GM12873 (cell line): Measurements from ENCODE around the gene ICOS.

Source experiments
- TF ChIP-seq, protein P1 (sequence below): IDR thresholded peaks from 2 replicates; pipeline ENCODE4 v1.5.1; 2012; ENCODE audit warnings: low read depth, mild to moderate bottlenecking, moderate library complexity, low read length, control low read depth; ENCODE audit not compliant: insufficient read depth; ENCODE audit errors: missing control alignments

ICOS gene

DNA sequence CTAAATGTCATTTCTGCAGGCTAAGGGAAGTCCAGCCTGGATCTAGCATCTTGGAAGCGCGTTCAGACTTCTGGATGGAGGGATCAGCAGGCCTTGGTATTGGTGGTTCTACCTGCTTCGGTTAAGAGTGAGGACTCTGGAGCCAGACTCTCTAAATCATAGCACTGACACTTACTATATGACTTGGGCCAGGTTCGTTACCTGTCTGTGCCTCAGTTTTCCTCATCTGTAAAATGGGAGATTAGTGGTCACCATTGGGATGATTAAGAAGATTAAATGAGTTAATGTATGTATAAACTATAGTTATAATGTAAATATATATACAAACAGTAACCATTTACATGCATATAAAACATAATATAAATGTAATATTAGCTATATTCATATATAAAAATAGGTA lies 995 bp upstream of the ICOS start:
- TF ChIP-seq, protein P1, sequence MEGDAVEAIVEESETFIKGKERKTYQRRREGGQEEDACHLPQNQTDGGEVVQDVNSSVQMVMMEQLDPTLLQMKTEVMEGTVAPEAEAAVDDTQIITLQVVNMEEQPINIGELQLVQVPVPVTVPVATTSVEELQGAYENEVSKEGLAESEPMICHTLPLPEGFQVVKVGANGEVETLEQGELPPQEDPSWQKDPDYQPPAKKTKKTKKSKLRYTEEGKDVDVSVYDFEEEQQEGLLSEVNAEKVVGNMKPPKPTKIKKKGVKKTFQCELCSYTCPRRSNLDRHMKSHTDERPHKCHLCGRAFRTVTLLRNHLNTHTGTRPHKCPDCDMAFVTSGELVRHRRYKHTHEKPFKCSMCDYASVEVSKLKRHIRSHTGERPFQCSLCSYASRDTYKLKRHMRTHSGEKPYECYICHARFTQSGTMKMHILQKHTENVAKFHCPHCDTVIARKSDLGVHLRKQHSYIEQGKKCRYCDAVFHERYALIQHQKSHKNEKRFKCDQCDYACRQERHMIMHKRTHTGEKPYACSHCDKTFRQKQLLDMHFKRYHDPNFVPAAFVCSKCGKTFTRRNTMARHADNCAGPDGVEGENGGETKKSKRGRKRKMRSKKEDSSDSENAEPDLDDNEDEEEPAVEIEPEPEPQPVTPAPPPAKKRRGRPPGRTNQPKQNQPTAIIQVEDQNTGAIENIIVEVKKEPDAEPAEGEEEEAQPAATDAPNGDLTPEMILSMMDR, result no peak

DNA sequence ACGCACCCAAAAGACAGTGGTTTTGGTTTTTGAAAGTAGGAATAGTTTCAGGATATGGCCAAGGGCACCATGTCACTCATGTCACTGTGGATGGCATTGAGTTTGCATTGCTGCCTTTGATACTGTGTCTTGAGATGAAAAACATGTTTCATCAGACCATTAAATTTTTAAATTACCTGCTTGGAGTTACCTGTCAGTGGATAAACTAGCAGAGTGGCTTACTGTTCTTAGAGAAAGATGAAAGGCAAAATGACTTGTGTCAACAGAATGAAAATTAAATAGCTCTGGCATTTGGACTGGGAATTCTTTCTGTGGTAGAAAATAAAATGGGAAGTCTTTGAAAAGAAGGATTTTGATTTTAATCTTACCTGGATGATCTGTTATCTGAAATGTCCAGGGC lies 386 bp downstream of the ICOS start:
- TF ChIP-seq, protein P1, result no peak

DNA sequence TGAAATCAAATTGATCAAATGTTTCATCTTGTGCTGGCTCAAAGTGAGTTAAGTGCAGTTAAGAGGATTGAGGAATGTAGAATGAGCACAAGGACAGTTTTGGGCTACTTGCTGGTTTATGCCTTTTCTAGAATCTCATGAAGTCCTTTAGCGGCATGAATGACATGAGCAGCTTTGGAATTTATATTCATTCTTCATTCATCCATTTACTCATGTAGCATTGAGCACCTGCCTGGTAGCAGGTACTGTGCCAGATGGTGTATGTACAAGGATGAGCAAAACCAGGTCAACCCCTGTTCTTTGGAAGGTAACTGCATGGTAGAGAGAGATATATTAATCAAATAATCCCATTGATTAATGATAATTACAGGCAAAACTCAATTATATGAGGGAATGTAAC lies 1.2 kb downstream of the ICOS start:
- TF ChIP-seq, protein P1, result no peak

DNA sequence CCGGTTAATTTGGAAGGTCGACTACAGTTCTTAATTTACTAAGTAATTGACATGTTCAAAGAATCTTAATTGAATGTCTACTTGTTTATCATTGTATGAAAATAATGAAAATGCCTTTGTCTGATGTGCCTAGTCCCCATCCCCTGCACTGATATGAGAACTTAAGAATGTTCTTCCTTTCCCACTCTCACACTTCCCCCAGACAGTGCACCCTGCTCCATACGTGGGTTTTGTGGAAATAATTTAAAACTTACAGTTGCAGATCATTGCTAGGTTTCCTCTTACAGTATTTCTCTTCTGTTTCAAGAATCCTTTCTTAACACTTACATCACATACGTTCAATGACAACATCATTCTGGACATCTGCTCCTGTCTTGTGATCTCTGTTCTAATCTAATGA lies 3.5 kb downstream of the ICOS start:
- TF ChIP-seq, protein P1, result no peak

DNA sequence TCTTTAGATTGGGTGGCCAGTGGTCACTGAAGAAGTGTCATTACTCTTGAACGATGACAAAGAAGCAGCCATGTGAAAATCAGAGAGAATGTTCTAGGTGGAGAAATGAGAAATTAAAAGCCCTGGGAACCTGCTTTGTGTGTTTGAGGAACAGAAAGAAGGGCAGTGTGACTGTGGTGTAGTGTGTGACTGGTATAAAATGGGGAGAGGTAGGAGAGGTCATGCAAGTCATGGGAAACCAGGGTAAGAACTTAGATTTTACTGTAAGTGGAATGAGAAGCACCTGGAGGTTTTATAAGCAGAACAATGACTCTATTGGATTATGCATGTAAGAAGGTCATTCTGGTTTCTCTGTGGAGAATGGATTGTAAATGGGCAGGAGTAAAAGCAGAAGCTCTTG lies 12.2 kb downstream of the ICOS start:
- TF ChIP-seq, protein P1, result no peak

DNA sequence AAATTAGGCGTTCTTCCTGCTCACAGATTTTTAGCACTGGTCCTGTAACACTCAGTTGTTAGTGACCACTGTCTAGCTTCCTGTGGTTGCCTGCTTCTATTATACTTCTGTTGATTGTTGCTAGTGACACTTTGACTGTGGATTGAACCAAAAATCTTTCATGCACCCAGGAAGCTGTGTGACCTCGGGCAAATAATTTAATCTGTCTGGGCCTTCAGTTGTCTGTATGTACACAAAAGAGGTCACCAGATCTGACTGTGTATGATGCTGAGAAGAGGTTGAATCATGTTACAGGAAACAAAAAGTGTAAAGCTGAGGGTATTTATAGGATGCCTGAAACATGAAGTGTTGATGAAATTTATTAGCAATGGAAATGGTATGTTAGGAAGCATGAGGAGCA lies 12.7 kb downstream of the ICOS start:
- TF ChIP-seq, protein P1, result no peak

DNA sequence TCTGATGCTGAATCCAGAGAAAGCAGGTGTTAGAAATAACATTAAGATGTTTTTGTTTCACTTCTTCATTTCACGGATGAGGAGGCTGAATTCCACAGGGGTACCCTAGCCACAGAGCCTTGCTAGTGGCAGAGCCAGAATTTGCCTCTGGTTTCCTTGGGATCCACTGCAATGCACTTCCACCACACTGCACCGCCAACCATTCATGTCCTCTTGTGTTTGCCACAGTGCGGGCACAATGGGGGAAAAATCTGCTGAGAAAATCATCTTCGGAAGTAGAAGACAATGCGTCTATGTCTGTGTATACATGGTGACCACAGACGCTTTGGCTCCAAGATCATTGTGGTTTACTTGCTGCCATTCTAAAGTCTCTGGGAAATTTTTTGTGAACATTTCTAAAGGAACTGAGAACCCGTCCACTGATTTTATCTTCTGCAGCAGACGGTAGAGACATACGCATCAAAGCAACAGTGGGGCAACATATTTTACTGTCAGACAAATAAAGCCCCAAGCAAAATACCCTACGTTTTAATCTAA lies 14.9 kb downstream of the ICOS start:
- TF ChIP-seq, protein P1, result no peak
